NAMALWA (cell line): ENCODE measurements around the gene UVSSA.
A peak's percentile ranks its signal among the peaks of the same experiment; 100 is the strongest.
"Not testable (repeated sequence)": the region's sequence is repeated elsewhere in the genome, so short reads cannot be mapped to it uniquely, and the experiment has no call there.

Source experiments
- DNase-seq: peaks from one replicate; pipeline ENCODE4 v3.0.0-alpha.2; 2015; ENCODE audit warnings: low spot score

UVSSA gene

DNA sequence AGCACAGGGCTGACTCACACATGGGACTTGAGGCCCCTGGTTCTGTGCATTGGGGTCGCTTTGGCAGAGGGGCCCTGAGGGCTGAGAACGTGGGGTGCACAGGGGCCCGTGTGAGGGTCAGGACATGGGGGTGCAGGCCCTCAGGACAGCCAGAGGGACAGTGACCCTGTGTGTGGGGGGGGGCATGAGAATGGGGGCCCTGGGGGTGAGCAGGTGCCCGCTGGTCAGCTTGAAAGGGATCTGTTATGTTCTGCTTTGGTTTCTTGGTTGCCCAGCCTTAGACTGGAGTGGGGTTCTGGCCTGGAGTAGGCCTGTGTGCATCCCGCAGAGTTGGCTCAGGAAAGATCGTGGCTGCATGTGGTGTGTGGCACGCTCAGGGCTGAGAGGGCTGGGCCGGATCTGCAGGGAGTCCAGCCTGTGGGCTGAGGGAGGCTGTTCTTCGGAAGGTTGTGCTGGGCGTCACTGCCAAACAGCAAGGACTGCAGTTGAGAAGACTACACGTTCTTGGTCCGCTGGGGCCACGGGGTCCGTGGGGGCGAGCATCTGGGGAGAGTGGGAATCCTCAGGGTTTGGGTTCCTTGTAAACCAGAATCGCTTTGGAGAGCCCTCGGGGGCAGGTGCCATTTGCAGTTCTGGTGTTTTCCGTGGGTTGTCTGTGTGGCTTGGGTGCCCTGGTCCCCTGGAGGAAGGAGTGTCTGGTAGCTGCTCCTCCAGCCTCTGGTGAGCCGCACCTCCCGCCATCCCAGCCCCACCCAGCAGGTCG lies 15.2 kb upstream of the UVSSA start:
- DNase-seq, result no peak

DNA sequence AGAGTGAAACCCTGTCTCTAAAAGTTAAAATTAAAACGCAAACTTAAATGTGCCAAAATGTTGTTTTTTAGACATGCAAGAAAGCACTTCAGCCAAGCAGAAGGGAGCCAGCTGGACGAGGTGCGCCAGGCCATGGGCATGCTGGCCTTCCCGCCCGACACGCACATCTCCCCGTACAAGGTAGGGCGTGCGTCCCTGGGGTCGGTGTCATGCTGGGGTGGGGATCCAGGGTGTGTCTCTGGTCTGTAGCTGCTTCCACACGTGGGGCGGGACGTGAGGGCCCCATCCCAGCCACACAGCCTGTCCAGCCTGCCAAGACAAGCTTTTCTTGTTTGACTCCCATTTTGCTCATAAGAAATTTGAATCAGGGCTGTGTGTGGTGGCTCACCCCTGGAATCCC lies 14.3 kb upstream of the UVSSA start:
- DNase-seq, result no peak

DNA sequence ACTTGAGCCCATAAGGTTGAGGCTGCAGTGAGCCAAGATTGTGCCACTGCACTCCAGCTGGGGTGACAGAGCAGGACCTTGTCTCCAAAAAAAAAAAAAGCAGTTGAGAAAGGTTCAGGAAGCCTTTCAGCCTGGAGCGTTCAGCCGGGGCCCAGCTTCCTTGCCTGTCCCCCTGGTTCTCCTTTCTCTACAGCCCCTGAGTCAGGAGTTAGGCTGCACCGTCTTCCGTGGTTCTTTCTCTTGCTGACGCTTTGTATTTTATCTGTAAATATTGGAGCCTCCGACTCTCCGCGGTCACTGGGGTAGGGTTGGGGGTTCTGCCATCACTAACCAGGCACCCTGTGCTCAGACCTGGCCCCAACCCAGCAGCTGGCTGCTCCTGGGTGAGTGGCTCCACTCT lies 13.8 kb upstream of the UVSSA start:
- DNase-seq, result no peak

DNA sequence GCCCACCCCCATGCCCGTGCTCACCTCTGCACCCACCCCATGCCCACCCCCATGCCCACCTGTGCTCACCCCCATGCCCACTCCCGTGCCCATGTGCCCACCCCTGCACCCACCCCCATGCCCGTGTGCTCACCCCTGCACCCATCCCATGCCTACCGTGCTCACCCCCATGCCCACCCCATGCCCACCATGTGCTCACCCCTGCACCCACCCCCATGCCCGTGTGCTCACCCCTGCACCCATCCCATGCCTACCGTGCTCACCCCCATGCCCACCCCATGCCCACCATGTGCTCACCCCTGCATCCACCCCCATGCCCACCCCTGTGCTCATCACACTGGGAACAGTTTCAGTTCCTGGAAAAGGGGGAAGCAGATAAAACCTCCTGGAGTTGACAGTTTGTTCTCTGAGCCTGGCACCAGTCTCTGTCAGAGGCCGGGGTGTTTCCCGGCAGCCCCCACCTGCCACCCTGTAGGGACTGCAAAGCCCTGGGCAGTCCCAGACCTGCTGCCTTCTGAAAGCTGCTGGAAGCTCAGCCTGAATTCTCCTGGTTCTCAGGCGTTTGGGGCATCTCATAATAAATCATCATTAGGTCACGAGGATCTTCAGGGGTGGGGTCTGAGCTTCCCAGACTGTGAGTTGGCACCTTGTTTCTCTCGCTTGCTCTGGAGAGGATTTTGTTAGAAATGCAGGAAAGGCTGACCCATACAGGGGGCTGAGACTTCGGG lies 13.0 kb upstream of the UVSSA start:
- DNase-seq, result not testable (repeated sequence)

DNA sequence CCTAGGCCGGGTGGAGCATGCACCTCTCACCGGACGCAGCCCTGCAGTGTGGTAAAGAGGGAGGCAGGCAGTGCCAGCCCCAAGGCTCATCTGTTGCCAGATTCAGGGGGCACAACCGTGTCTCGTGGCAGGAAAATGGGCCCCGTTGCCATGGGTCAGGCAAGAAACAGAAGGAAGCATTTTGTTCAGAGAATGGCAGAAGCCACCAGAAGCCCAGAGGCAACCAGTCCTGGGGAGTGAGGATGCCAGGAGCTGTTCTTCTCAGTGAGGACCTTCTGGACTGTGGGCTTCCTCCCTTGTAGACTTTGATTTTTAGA lies 12.5 kb upstream of the UVSSA start:
- no peak for DNase-seq

DNA sequence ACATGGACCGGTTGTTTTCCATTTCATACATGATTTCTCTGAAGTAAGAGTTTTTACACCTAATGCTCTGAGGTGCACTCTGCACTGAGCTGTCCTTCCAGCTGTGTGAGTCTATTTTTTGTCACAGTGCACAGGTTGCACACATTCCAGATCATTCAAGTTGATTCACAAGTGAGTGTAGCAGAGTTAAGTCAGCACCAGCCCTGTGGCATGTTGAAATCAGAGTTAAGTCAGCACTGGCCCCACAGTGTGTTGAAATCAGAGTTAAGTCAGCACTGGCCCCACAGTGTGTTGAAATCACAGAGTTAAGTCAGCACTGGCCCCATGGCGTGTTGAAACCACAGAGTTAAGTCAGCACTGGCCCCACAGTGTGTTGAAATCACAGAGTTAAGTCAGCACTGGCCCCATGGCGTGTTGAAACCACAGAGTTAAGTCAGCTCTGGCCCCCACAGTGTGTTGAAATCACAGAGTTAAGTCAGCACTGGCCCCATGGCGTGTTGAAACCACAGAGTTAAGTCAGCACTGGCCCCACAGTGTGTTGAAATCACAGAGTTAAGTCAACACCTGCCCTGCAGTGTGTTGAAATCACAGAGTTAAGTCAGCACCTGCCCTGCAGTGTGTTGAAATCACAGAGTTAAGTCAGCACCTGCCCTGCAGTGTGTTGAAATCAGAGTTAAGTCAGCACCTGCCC lies 11.7 kb upstream of the UVSSA start:
- not testable (repeated sequence) for DNase-seq

DNA sequence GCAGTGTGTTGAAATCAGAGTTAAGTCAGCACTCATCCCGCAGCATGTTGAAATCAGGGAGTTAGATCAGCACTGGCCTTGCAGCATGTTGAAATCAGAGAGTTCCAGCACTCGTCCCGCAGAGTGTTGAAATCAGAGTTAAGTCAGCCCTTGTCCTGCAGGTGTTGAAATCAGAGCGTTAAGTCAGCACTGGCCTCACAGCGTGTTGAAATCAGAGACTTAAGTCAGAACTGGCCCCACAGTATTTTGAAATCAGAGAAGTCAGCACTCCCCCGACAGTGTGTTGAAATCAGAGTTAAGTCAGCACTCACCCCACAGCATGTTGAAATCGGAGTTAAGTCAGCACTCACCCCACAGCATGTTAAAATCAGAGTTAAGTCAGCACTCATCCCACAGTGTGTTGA lies 10.9 kb upstream of the UVSSA start:
- no peak for DNase-seq

DNA sequence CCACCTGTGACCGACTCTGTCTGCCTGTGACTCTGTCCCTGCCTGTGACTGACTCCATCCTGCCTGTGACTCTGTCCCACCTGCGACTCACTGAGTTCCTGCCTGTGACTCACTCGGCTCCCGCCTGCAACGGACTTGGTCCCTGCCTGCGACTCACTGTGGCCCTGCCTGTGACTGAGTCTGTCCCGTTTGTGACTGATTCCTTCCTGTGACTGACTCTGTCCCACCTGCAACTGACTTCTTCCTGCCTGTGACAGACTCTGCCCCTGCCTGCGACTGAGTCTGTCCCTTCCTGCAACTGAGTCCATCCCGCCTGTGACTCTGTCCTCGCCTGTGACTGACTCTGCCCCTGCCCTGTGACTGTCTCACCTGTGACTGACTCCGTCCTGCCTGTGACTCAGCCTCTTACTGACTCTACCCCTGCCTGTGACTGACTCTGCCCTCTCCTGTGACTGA lies 9.6 kb upstream of the UVSSA start:
- DNase-seq, result no peak

DNA sequence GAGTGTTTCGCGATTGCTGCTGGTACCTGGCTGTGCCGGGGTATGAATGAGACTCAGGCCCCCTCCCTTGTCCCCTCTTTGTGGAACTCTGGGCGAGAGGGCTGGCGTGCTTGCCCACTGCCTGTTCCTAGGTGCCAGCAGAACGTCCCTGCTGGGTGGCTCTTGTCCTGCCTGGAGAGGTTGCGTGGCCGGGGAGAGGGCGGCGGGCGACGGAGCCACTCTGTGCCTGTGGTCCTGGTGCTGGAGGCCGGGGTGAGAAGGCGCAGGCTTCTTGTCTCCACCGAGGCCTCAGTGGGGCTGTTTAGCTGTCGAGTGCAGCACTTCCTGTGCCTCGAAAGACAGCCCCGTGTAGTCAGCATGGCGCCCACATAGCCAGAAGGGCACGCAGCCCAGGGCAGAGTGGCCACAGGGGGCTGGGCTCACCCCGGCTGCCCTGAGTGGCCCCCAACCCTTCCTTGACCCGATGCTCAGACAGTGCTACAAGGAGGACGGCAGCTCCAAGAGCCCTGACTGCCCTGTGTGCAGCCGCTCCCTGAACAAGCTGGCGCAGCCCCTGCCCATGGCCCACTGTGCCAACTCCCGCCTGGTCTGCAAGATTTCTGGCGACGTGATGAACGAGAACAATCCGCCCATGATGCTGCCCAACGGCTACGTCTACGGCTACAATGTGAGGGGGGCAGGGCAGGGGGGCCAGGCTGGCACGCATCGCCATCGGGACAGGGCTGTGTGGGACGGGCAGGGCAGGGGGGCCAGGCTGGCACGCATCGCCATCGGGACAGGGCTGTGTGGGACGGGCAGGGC lies 8.9 kb upstream of the UVSSA start:
- no peak for DNase-seq

DNA sequence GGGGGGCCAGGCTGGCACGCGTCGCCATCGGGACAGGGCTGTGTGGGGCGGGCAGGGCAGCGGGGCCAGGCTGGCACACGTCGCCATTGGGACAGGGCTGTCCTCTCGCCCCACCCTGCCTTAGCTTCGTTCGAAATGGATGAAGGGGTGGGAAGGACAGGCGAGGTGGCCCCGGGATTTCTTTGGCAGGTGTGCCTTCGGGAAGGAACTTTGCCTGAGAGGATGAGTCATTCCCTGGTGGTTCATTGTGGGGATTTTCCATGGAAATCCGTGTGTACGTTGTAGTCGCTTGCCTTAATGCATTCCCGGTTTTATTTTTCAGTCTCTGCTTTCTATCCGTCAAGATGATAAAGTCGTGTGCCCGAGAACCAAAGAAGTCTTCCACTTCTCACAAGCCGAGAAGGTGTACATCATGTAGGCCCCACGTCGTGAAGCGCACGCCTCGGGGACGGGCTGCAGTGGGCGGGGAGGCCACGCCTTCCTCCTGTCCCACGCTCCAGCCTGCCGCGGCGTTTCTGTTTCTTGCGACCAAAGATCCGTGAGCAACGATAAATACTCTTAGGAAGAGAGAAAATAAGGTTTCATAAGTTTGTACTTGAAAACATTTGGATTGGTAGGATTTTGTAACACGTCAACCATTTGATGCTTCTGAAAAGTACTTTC lies 8.1 kb upstream of the UVSSA start:
- no peak for DNase-seq

DNA sequence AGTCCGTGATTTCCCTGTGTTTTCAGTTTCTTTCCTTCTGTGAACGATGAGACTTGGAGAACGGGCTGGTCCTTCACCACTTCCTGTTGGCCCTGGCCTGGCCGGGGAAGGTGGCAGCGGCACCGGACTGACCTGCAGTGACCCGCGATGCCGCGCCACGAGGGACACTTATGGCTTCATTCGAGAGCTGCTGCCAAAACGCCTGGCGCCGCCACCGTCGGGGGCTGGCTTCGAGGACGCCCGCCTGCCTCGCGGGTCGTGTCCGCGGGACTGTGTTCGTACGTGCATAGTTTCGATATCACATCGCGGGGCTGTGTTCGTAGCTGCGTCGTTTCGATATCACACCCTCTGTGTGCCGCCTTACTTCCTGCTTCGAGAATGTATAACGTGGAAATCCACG lies 7.5 kb upstream of the UVSSA start:
- DNase-seq, result no peak

DNA sequence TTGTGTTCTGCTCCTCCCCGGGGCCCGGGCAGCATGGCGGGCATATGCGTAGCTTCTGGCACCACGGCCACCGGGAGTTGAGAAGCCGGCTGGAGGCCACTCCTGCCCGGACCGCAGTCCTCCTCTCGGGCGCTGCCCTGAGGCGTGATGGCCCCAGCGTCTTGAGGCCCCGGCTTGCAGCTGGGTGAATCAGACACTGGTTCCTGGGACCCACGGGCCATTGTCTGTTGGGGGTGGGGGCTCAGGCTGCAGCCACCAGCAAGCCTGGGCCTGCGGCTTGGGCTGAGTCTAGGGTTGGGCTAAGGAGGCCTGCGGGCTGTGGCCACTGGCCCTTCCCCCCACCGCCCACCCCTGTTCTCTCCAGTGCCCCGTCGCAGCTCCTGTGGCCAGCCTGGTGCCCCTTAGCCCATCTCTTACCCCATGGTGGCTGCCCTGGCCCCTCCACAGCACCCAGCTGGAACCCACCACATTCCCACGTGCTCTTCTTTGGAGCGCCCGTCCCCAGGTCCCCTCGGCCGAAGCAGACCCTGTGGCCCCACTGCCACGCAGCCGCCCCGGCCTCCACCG lies 6.7 kb upstream of the UVSSA start:
- DNase-seq, result no peak

DNA sequence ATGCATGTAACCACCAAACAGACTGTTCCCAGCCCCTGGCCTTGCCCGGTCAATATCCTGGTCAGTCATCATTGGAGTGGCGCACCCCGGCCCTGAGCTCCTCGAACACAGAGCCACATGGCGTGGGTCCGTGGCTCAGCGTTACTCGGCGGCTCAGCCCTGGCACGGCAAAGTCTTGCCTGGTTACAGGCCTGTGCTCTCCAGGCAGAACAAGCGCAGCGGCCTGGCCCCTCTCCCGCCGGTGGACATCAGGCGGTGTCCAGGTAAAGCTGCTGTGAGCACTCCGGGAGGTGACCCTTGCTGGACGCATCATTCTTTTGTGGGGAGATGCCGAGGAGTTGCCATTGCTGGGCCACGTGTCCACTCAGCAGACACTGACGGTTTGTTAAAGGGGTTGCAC lies 6.1 kb upstream of the UVSSA start:
- no peak for DNase-seq

DNA sequence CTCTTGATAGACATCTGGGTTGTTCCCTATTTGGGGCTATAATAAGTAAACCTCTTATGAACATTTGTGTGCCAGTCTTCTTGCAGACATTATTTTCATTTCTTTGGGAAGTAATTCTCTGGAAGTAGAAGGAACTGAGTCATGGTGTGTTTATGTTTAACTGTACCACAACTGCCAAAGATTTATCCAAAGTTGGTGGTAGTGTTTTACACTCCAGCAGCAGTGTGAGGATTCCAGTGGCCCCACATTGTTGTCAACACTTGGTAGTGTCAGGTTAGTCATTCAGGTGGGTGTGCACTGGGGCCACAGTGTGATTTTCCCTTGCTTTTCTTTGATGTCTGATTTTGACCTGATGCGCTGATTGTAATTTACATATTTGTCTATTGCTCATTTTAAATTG lies 5.0 kb upstream of the UVSSA start:
- no peak for DNase-seq

DNA sequence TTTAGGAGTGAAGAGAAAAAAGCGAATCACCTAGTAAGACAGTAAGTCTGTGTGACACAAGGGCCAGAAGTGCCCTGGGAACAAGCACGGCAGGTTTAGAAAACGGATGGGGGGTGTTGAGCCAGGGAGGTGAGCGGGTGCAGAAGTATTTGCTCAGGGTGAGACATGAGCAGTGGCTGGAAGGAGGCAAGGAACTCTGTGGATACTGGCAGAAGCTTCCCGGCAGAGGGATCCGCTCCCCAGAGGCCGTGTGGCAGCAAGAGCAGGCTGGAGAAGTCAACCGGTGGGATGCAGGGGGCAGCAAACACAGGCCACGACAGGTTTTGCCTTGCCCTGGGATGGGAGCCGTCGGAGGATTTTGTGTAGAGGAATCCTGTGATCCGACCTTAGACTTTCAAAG lies 2.3 kb upstream of the UVSSA start:
- DNase-seq, result no peak

DNA sequence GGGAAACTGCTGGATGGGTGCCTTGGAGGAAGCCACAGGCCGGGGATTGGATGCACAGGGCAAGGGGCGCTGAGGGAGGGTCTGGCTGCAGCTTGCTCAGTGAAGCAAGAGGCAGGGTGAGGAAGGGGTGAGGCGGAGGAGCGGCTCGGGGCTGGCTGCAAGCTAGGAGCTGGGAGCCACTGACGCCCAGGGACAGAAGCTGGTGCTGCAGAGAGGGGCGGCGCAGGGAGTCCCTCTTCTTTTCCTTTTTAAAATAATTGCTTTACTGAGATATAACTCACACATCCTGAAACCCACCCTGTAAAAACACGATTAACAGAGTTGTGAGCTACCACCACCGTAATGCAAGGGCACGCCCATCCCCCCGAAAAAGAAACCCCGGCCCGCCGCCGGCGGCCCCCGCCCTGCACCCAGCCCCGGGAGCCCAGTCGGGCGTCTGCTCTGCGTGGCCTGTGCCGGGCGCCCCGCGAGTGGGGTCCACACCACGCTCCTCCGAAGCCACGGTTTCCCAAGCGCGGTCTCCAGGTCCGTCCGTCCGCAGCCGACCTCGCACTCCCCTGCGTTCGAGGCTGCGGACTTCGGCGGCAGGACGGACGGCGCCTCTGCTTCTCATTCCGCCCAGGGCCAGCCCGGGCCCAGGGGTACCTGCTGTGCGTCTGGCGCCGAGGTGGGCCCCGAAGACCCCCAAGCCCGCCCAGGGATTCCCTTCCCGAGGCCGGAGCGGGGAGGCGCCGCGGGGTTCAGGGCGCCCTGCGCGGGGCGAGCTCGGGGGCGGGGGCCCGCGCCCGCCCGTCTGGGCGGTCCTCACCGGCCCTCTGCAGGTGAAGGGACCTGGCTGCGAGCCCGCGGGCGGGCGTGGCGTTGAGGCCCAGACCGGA lies 866 bp upstream of the UVSSA start:
- DNase-seq, result peak; percentile 67

DNA sequence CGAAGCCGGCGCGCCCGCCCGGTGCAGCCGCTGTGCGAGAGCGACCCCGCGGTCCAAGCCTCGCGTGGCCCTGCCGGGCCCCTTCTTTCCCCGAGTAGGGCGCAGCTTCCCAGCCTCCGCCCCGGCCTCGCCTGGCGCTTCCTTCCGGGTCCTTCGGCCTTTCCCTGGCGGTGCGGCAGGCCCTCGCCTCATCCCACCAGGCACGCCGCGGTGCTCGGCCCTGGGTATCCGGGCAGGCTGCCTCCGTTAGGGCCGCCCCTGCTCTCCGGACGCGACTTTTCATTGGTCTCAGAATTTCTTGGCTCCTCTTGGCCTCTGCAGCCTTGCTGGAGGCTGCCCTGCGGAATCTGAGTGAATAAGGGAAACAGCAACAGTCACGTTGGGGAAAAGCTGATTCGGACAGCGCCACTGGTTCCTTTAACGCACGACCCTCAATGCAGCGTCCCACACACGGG lies 429 bp downstream of the UVSSA start:
- peak; percentile 66 for DNase-seq

DNA sequence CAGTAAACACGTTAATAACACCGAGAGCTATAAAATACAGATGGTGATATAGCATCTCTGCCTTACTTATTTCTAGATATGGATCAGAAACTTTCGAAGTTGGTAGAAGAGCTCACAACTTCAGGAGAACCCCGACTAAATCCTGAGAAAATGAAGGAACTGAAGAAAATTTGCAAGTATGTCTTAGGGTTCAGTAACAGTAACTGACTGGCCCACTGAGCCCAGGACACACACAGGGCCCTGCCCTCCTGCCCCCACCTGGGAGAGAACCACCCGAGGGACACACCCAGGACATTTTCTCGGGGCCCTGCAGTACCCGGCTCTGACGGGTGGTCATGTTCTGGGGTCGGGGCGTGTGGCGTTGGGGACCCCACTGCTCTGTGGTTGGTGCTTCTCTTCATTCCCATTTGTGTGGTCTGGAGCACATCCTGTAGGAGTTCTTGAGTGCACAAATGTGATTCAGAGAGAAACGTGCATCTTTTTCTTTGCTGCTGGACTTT lies 1.1 kb downstream of the UVSSA start:
- no peak for DNase-seq

DNA sequence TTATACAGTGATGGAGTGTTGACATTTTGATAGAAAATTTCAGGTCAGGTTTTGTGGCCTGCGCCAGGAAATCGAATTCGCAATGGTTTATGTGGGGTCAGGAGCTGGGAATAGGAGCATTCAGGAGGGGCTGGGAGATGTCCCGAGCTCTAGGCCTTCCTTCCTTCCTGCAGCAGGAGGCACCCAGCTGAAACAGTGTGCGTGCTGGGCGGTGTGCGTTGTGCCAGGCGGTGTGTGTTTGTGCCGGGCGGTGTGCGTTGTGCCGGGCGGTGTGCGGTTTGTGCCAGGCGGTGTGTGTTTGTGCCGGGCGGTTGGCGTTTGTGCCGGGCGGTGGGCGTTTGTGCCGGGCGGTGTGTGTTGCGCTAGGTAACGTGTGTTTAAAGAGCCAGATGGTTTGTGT lies 1.7 kb downstream of the UVSSA start:
- DNase-seq, result no peak
